Measurements from ENCODE around the gene AP1S1.
"Not testable (repeated sequence)": the region's sequence is repeated elsewhere in the genome, so short reads cannot be mapped to it uniquely, and the experiment has no call there.

AP1S1 gene

GRCh38 chr7:101202603-101202918, 48.3 kb downstream of the AP1S1 start:
- DNase-seq: no peak

GRCh38 chr7:101203740-101204738, 49.8 kb downstream of the AP1S1 start:
- not testable (repeated sequence) for DNase-seq

- DNase-seq: no peak
Observed at GRCh38 chr7:101205901-101206664, 51.8 kb downstream of the AP1S1 start.

DNA sequence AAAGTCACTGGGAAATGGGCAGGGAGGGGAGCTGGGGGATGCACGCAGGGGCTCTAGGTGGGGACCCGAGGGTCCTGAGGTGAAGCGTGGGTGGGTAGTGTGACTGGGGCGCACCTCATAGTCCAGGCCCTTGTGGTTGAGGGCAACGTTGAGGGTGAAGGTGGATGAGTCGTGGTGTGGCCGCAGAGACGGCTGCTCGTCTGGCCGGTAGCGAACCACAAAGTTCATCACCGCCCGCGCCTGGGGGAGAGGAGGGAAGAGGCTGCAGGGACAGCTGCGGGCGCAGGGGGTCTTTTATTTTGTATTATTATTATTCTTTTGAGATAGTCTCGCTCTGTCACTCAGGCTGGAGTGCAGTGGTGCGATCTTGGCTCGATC, 52.4 kb downstream of the AP1S1 start:
- no peak for DNase-seq

DNA sequence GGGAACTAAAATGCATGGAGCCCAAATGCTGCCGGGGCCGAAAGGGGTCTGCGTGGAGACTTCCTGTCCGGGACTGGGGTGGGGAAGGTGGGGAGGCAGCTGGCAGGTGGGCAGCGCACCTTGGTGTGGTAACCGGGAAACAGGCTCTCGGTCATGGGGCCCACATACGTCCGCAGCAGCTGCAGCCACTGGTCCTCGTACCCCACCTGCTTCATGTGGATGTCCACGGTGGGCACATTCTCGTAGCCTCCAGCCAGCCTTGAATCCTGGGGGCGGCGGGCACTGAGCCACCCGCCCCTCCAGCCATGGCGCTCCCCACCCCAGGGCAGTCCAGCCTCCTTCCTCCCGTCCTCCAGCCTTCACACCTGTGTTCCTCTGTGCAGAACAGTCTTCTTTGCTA, 53.2 kb downstream of the AP1S1 start:
- no peak for DNase-seq

DNA sequence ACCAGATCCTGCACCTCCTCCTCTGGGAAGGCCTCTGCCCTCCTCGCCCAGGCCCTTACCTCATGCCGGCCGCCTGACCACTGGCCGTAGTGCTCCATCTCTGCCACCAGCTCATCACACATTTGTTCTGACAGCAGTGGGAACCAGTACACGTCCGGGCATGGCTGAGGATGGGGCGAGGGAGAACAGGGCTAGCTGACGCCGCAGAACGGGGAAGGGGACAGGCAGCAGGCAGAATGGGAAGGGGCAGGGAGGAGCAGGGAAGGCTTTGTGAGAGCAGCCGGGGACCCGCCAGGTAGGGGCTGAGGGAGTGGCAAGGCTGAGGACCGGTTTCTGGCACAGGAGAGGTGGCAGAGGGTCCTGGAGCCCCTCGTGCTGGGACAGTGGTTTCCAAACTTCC, 54.5 kb downstream of the AP1S1 start:
- DNase-seq: no peak

DNA sequence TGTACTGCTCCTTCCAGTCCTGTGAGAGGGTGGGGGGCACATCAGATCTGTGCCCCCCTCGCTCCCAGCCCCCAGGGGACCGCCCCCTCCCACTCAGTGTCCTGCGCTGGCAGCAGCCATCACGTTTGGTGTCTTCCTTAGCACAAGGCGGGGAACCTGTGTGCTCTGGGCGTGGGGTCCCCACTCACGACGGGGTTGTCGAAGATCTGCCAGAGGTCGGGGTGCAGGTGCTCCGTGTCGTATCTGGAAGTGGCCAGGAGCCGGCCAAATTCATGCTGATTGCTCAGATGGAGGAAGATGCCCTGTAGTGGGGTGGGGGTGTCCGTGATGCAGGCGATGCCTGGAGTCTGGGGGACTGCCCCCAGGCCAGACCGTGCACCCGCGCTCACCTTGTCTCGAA, 55.9 kb downstream of the AP1S1 start:
- DNase-seq: no peak

Data from NCI-H1436 treated with DMSO at 0.1 percent for 48 hours (cell line).